ENCODE data around the gene MRPL12. TPM values are rescaled to one million over a fixed set of nuclear protein-coding genes. Genes with fewer than 3 reads are reported as not detected.

MRPL12 gene
- total RNA-seq, 1 experiment from 2014 or later: 108 TPM

DNA sequence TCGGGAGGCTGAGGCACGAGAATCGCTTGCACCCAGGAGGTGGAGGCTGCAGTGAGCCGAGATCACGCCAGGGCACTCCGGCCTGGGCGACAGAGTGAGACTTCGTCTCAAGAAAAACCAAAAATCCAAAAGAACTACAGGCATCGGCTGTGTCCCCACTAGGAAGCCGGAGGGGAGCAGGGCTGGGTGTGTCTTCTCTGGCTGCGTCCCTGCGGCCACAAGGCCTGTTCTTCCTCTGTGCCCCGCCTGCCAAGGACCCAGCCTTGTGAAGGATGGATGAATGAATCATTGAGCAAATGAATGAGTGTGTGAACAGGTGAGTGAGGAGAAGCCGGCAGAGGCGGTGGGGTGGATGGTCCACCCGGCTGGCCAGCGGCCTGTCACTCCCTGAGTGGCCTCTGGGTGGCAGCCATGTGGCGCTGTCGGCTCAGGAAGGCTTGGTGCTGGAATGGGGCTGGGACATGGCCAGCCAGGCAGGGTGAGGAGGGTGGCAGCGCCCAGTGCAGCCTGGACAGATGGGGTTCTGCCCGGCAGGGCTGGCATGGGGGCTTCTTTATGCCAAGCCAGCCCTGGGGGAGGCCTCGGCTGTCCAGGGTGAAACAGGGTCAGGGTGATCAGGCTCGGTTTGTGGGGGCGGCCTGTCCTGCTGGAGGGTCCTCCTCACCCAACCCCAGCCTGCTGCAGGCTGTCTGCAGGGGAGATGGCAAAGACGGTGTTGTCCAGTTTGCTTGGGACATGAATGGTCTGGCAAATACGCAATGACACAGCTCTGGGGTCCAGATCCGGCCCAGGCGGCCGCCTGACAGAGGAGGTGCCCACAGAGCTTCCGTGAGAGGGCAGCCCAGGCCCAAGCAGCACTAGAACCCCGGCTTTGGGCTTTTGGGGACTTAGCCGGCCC, 30.6 kb downstream of the MRPL12 start:
- intact Hi-C loops (cut with micrococcal nuclease): loop anchor here (1.0 kb wide), 1 partner anchor 127 kb away; the partner anchor contains the start of gene P4HB
- POLR2A ChIA-PET (ENCODE audit: unreplicated experiment): no interaction called here
- peaks cover 32% of the 10 kb centered on the region for H3K4me1 ChIP-seq (ENCODE audit: insufficient read depth, low read length)
- BruUV-seq (replicated peaks): no TSS peak
- no peaks in the 10 kb centered on the region for H4K20me1 ChIP-seq (ENCODE audit: low read length)
- peak overlapping the region; percentile 69 for H3K4me2 ChIP-seq (ENCODE audit: low read length)
- CTCF ChIA-PET: no interaction called here
- no peaks in the 10 kb centered on the region for H3K36me3 ChIP-seq (ENCODE audit: low read depth, low read length)
- DNase-seq: peak; percentile 96
- no peak overlapping the region for H3K9ac ChIP-seq (ENCODE audit: low read length)
- no peak overlapping the region for H2AFZ ChIP-seq (ENCODE audit: low read length)
- no peaks in the 10 kb centered on the region for H3K79me2 ChIP-seq (ENCODE audit: low read length)
- H3K9me2 ChIP-seq (replicated peaks; ENCODE audit: low read length): no peaks in the 10 kb centered on the region
- H3F3A ChIP-seq (ENCODE audit: low read length, unreplicated experiment): peaks cover 3% of the 10 kb centered on the region
- H3K4me3 ChIP-seq (ENCODE audit: low read length): peak overlapping the region; percentile 14; the same call in 1 of the 2 replicates
- no peaks in the 10 kb centered on the region for H3K9me3 ChIP-seq (ENCODE audit: low read length)
- H3K27me3 ChIP-seq (ENCODE audit: low read length): no peaks in the 10 kb centered on the region
- peak; percentile 73 for ATAC-seq
- TF ChIP-seq EZH2 (IDR thresholded peaks at IDR 0.05; ENCODE audit: low read length, unreplicated experiment): no peak
- no peak for TF ChIP-seq EZH2phosphoT487 (IDR thresholded peaks at IDR 0.05; ENCODE audit: borderline replicate concordance, low read length)
- TF ChIP-seq, protein P1, sequence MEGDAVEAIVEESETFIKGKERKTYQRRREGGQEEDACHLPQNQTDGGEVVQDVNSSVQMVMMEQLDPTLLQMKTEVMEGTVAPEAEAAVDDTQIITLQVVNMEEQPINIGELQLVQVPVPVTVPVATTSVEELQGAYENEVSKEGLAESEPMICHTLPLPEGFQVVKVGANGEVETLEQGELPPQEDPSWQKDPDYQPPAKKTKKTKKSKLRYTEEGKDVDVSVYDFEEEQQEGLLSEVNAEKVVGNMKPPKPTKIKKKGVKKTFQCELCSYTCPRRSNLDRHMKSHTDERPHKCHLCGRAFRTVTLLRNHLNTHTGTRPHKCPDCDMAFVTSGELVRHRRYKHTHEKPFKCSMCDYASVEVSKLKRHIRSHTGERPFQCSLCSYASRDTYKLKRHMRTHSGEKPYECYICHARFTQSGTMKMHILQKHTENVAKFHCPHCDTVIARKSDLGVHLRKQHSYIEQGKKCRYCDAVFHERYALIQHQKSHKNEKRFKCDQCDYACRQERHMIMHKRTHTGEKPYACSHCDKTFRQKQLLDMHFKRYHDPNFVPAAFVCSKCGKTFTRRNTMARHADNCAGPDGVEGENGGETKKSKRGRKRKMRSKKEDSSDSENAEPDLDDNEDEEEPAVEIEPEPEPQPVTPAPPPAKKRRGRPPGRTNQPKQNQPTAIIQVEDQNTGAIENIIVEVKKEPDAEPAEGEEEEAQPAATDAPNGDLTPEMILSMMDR (conservative IDR thresholded peaks at IDR 0.05; ENCODE audit: low read depth, low read length): peak; percentile 93
- peak overlapping the region; percentile 47 for H3K27ac ChIP-seq (ENCODE audit: low read length)

DNA sequence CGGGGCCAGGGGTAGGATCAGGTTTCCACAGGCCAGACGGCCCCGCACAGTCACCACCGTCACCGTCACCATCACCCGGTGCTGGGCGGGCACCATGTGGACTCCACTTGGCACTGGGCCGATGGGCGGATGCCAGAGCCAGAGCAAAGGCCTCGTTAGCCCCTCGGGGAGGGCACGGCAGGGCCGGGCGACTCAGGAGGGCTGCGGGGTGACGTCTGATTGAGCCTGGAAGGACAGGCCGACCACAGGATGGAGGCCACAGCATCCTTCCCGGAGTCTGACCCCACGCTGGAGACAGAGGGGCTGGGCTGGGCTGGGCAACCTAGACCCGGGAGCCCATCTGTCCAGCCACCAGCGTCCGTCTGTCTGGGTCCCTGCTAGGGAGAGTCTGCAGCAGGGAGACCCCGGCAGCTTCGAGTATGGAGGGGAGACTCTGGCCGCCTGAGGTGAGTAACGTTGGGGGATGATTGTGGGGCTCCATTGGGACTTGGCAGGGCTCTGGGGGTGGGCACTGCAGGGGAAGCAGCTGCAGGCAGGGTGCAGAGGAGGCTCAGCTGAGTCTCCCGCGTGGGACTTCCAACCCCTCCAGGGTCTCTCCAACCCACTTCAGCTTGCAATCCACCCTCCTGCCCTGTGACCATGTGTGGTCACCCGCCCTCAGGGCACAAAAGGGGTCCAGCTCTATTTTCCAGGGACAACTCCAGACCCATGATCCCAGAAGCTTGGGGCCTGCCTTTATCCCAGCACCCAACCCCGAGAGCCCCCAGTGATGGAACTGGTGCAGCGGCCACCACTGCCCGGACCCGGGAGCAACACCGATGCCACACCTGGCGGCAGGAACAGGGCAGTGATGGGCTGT, 31.5 kb downstream of the MRPL12 start:
- no peak overlapping the region for H2AFZ ChIP-seq (ENCODE audit: low read length)
- ATAC-seq: no peak

More for the DNA sequence above, 31.5 kb downstream of the MRPL12 start:
- no peak for DNase-seq
- intact Hi-C loops (cut with micrococcal nuclease): no loop called here
- Histone ChIP-seq H3K9ac (ENCODE audit: low read length) (peak overlapping the region; percentile 25; the same call in 1 of the 2 replicates), H3K4me3 (ENCODE audit: low read length) (no peak overlapping the region), H4K20me1 (ENCODE audit: low read length) (no peaks in the 10 kb centered on the region), H3K27me3 (ENCODE audit: low read length) (no peaks in the 10 kb centered on the region), H3K27ac (ENCODE audit: low read length) (peak overlapping the region; percentile 68), H3K36me3 (ENCODE audit: low read depth, low read length) (no peaks in the 10 kb centered on the region), H3K9me2 (replicated peaks; ENCODE audit: low read length) (no peaks in the 10 kb centered on the region), H3F3A (ENCODE audit: low read length, unreplicated experiment) (no peaks in the 10 kb centered on the region), H3K4me1 (ENCODE audit: insufficient read depth, low read length) (peaks cover 32% of the 10 kb centered on the region), H3K9me3 (ENCODE audit: low read length) (no peaks in the 10 kb centered on the region), H3K4me2 (ENCODE audit: low read length) (peak overlapping the region; percentile 91), H3K79me2 (ENCODE audit: low read length) (no peaks in the 10 kb centered on the region)
- no TSS peak for BruUV-seq (replicated peaks)
- ChIA-PET POLR2A (ENCODE audit: unreplicated experiment) (interaction anchor here (0.6 kb wide), 1 partner anchor 186 kb away, joined by 3 read pairs; no protein-coding TSS in a partner anchor), CTCF (interaction anchor here (0.9 kb wide), 1 partner anchor 120 kb away, joined by 10 read pairs; no protein-coding TSS in a partner anchor)
- TF ChIP-seq EZH2phosphoT487 (IDR thresholded peaks at IDR 0.05; ENCODE audit: borderline replicate concordance, low read length) (no peak), EZH2 (IDR thresholded peaks at IDR 0.05; ENCODE audit: low read length, unreplicated experiment) (no peak)
- TF ChIP-seq, protein P1 (conservative IDR thresholded peaks at IDR 0.05; ENCODE audit: low read depth, low read length): no peak

Data from PC-3 (cell line).